GM19463 (cell line): ENCODE results near the gene MTG1.
"Not testable (repeated sequence)": the region's sequence is repeated elsewhere in the genome, so short reads cannot be mapped to it uniquely, and the experiment has no call there.

Experiments used
- ATAC-seq: cut with Tn5 transposase; IDR thresholded peaks from one replicate; pipeline ENCODE4 v1.9.1; 2021; ENCODE audit warnings: mild to moderate bottlenecking, moderate library complexity; ENCODE audit not compliant: unreplicated experiment

Gene MTG1

GRCh38 chr10:133422807-133423771 lies 29.1 kb downstream of the MTG1 start:
- no peak for ATAC-seq

GRCh38 chr10:133424102-133424501 lies 30.1 kb downstream of the MTG1 start:
- ATAC-seq, result not testable (repeated sequence)

GRCh38 chr10:133424601-133425000 lies 30.6 kb downstream of the MTG1 start, which contains the start of gene SPRN:
Gene SPRN, minus strand, starts transcription at chr10:133424625. Its CDS starts 944 bp downstream, at chr10:133423681.
- ATAC-seq, result not testable (repeated sequence)

- ATAC-seq, result not testable (repeated sequence)
Observed at GRCh38 chr10:133429571-133429970, 35.6 kb downstream of the MTG1 start.

GRCh38 chr10:133431888-133432613 lies 38.1 kb downstream of the MTG1 start:
- ATAC-seq, result not testable (repeated sequence)

GRCh38 chr10:133432789-133433188 lies 38.8 kb downstream of the MTG1 start:
- ATAC-seq, result not testable (repeated sequence)

- ATAC-seq, result no peak
Observed at GRCh38 chr10:133438711-133439273, 44.8 kb downstream of the MTG1 start.

- ATAC-seq, result no peak
Observed at GRCh38 chr10:133439517-133440461, 45.8 kb downstream of the MTG1 start.

- ATAC-seq, result no peak
Observed at GRCh38 chr10:133440633-133441285, 46.8 kb downstream of the MTG1 start.

- ATAC-seq, result not testable (repeated sequence)
Observed at GRCh38 chr10:133441356-133441755, 47.4 kb downstream of the MTG1 start.

GRCh38 chr10:133441780-133442179 lies 47.8 kb downstream of the MTG1 start:
- ATAC-seq, result no peak

- ATAC-seq, result no peak
Observed at GRCh38 chr10:133442191-133442966, 48.4 kb downstream of the MTG1 start.

- no peak for ATAC-seq
Observed at GRCh38 chr10:133442967-133443924, 49.3 kb downstream of the MTG1 start.

GRCh38 chr10:133444342-133445267 lies 50.6 kb downstream of the MTG1 start:
- ATAC-seq, result no peak

GRCh38 chr10:133445268-133445732 lies 51.3 kb downstream of the MTG1 start:
- no peak for ATAC-seq
